Measurements from ENCODE around the gene TBC1D22A. TPM values are rescaled to one million over a fixed set of nuclear protein-coding genes. Genes with fewer than 3 reads are reported as not detected.

Gene TBC1D22A
- total RNA-seq, 1 donor from 2014 or later: 24.2 TPM

DNA sequence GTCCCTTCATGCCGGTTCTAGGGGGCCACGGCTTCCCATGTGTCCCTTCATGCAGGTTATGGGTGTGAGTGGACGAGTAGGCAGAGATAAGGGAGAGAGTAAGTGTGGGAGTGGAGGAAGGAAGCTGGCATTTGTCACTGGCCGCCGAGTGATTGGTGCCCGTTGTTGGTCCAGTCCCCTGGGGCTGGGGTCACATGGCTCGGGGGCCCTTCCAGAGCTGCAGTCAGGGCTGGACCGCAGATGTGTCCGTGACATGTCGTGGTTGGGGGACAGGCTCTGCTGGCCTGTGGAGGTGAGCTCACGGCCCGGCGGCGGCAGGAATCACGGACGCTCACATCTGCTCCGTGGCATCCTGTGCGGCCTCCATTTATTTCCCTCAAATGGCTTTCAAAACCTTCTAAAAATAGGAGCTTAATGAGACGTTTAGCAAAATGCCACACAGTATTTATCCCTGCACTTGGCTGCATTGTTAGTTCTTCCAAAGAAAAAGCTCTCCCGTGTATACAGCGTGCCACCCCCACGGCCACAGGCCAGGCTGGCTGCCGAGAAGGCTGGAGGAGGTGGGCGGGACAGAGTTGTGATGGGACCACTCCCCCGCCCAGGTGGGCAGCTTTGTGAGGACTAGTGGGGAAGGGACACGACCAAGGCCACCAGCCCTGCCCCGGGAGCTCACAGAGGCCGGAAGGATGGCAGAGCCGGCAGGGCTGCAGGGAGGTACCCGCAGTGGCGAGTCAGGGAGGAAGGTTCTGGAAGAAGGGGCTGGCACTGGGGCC lies 386.7 kb downstream of the TBC1D22A start:
- H3K9me3 ChIP-seq (ENCODE audit: insufficient read depth, low read depth, low read length): no peaks in the 10 kb centered on the region
- H3K9ac ChIP-seq (ENCODE audit: low read length): no peak overlapping the region
- no peaks in the 10 kb centered on the region for H3K36me3 ChIP-seq (ENCODE audit: insufficient read depth, low read length)
- H2AFZ ChIP-seq (ENCODE audit: low read depth, low read length): no peak overlapping the region
- FAIRE-seq (no peak), DNase-seq (ENCODE audit: low read depth) (no peak)
- no peaks in the 10 kb centered on the region for H3K27me3 ChIP-seq (ENCODE audit: insufficient read depth, low read length)
- no peak overlapping the region for H3K4me2 ChIP-seq (ENCODE audit: low read length)
- H4K20me1 ChIP-seq (ENCODE audit: insufficient read depth, low read length): no peaks in the 10 kb centered on the region
- Mint-ChIP-seq H3K27ac (ENCODE audit: unreplicated experiment) (no peak overlapping the region), H3K27me3 (ENCODE audit: low read depth, unreplicated experiment) (no peaks in the 10 kb centered on the region), H3K4me1 (ENCODE audit: low read depth, unreplicated experiment) (peaks cover 13% of the 10 kb centered on the region), H3K9me3 (ENCODE audit: unreplicated experiment) (no peaks in the 10 kb centered on the region), H3K36me3 (ENCODE audit: low read depth, unreplicated experiment) (peaks cover 5% of the 10 kb centered on the region), H3K4me3 (ENCODE audit: unreplicated experiment) (no peak overlapping the region)
- TF ChIP-seq, protein P1, sequence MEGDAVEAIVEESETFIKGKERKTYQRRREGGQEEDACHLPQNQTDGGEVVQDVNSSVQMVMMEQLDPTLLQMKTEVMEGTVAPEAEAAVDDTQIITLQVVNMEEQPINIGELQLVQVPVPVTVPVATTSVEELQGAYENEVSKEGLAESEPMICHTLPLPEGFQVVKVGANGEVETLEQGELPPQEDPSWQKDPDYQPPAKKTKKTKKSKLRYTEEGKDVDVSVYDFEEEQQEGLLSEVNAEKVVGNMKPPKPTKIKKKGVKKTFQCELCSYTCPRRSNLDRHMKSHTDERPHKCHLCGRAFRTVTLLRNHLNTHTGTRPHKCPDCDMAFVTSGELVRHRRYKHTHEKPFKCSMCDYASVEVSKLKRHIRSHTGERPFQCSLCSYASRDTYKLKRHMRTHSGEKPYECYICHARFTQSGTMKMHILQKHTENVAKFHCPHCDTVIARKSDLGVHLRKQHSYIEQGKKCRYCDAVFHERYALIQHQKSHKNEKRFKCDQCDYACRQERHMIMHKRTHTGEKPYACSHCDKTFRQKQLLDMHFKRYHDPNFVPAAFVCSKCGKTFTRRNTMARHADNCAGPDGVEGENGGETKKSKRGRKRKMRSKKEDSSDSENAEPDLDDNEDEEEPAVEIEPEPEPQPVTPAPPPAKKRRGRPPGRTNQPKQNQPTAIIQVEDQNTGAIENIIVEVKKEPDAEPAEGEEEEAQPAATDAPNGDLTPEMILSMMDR (IDR thresholded peaks at IDR 0.05; ENCODE audit: insufficient read depth, low read depth, low read length): no peak
- TF ChIP-seq EZH2 (IDR thresholded peaks at IDR 0.05; ENCODE audit: insufficient read depth, low read length): no peak
- no peak overlapping the region for H3K27ac ChIP-seq (ENCODE audit: low read depth, low read length)
- no peak overlapping the region for H3K4me3 ChIP-seq (ENCODE audit: insufficient read depth, low read depth, low read length)
- peaks cover 14% of the 10 kb centered on the region for H3K4me1 ChIP-seq (ENCODE audit: insufficient read depth, low read length)
- no peaks in the 10 kb centered on the region for H3K79me2 ChIP-seq (ENCODE audit: insufficient read depth, low read length)

DNA sequence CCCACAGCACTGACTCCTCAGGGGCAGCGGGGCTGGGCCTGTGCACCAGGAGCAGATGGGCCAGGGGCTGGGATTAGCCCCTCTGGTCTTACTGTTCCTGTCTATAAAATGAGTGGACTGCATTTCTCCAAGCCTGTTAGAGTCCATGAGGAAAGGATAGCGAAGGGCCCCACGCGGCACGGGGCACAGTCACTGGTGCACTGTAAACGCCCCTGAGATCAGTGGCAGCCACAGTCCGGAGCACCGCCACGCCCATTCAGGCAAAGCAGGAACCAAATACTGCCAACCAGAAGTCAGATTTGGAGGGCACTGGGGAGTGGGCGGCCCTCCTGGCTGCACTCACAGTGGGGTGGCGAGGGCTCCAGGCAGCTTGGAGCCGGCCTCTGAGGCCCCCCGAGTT lies 387.5 kb downstream of the TBC1D22A start:
- Mint-ChIP-seq H3K27ac (ENCODE audit: unreplicated experiment) (no peak overlapping the region), H3K27me3 (ENCODE audit: low read depth, unreplicated experiment) (no peaks in the 10 kb centered on the region), H3K4me1 (ENCODE audit: low read depth, unreplicated experiment) (peaks cover 13% of the 10 kb centered on the region), H3K4me3 (ENCODE audit: unreplicated experiment) (no peak overlapping the region), H3K36me3 (ENCODE audit: low read depth, unreplicated experiment) (peaks cover 5% of the 10 kb centered on the region), H3K9me3 (ENCODE audit: unreplicated experiment) (no peaks in the 10 kb centered on the region)
- Histone ChIP-seq H4K20me1 (ENCODE audit: insufficient read depth, low read length) (no peaks in the 10 kb centered on the region), H3K4me2 (ENCODE audit: low read length) (no peak overlapping the region), H3K9ac (ENCODE audit: low read length) (no peak overlapping the region), H3K9me3 (ENCODE audit: insufficient read depth, low read depth, low read length) (no peaks in the 10 kb centered on the region), H2AFZ (ENCODE audit: low read depth, low read length) (no peak overlapping the region), H3K27ac (ENCODE audit: low read depth, low read length) (no peak overlapping the region), H3K36me3 (ENCODE audit: insufficient read depth, low read length) (no peaks in the 10 kb centered on the region), H3K4me1 (ENCODE audit: insufficient read depth, low read length) (peaks cover 22% of the 10 kb centered on the region), H3K4me3 (ENCODE audit: insufficient read depth, low read depth, low read length) (no peak overlapping the region), H3K27me3 (ENCODE audit: insufficient read depth, low read length) (no peaks in the 10 kb centered on the region), H3K79me2 (ENCODE audit: insufficient read depth, low read length) (no peaks in the 10 kb centered on the region)
- TF ChIP-seq EZH2 (IDR thresholded peaks at IDR 0.05; ENCODE audit: insufficient read depth, low read length): no peak
- TF ChIP-seq, protein P1 (IDR thresholded peaks at IDR 0.05; ENCODE audit: insufficient read depth, low read depth, low read length): no peak
- FAIRE-seq: no peak
- no peak for DNase-seq (ENCODE audit: low read depth)

DNA sequence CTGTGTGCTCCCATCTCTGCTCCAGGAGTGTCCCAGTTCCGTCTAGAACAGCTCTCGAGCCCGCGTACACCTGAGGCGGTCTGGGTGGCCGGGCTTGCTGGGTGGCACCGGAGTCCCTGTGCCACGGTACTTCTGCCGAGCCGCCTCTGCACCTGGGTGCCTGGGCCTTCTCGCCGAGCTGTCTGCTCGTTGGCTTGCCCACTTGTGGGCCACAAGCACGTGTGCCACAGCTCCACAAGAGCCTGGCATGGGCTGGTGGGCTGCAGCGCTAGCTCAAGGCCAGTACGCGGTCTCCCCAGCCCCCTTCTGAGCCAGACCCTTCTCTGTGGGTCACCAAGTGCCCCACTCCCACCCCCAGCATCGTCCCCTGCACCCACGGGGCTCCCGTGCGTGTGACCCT lies 388.0 kb downstream of the TBC1D22A start:
- Histone ChIP-seq H3K27ac (ENCODE audit: low read depth, low read length) (no peak overlapping the region), H3K27me3 (ENCODE audit: insufficient read depth, low read length) (no peaks in the 10 kb centered on the region), H3K79me2 (ENCODE audit: insufficient read depth, low read length) (no peaks in the 10 kb centered on the region), H2AFZ (ENCODE audit: low read depth, low read length) (no peak overlapping the region), H3K4me3 (ENCODE audit: insufficient read depth, low read depth, low read length) (no peak overlapping the region), H3K4me2 (ENCODE audit: low read length) (no peak overlapping the region), H4K20me1 (ENCODE audit: insufficient read depth, low read length) (no peaks in the 10 kb centered on the region), H3K36me3 (ENCODE audit: insufficient read depth, low read length) (no peaks in the 10 kb centered on the region), H3K9me3 (ENCODE audit: insufficient read depth, low read depth, low read length) (no peaks in the 10 kb centered on the region), H3K4me1 (ENCODE audit: insufficient read depth, low read length) (peaks cover 25% of the 10 kb centered on the region), H3K9ac (ENCODE audit: low read length) (no peak overlapping the region)
- FAIRE-seq (no peak), DNase-seq (ENCODE audit: low read depth) (no peak)
- TF ChIP-seq EZH2 (IDR thresholded peaks at IDR 0.05; ENCODE audit: insufficient read depth, low read length): no peak
- TF ChIP-seq, protein P1 (IDR thresholded peaks at IDR 0.05; ENCODE audit: insufficient read depth, low read depth, low read length): no peak
- no peak overlapping the region for H3K27ac Mint-ChIP-seq (ENCODE audit: unreplicated experiment)
- H3K27me3 Mint-ChIP-seq (ENCODE audit: low read depth, unreplicated experiment): no peaks in the 10 kb centered on the region
- H3K4me3 Mint-ChIP-seq (ENCODE audit: unreplicated experiment): no peak overlapping the region
- H3K9me3 Mint-ChIP-seq (ENCODE audit: unreplicated experiment): no peaks in the 10 kb centered on the region
- H3K4me1 Mint-ChIP-seq (ENCODE audit: low read depth, unreplicated experiment): peaks cover 13% of the 10 kb centered on the region
- peaks cover 5% of the 10 kb centered on the region for H3K36me3 Mint-ChIP-seq (ENCODE audit: low read depth, unreplicated experiment)

Data from astrocyte (in vitro differentiated cells and primary cell).